Left ventricle myocardium inferior (tissue), 1 donor: Measurements from ENCODE around the gene APOE. TPM values are rescaled to one million over a fixed set of nuclear protein-coding genes. Genes with fewer than 3 reads are reported as not detected.
"Not testable (repeated sequence)": the region's sequence is repeated elsewhere in the genome, so short reads cannot be mapped to it uniquely, and the experiment has no call there.

Experiments
- DNase-seq: peaks from one replicate; pipeline ENCODE4 v3.0.0-alpha.2; 2020
- H3K27ac ChIP-seq: fragments of 200-600 bp; replicated peaks from 2 replicates; pipeline ENCODE4 v1.8.0; 2021
- H3K27me3 ChIP-seq: fragments of 200-600 bp; 2 replicates; pipeline ENCODE4 v1.8.0; 2021; ENCODE audit warnings: low read depth
- H3K36me3 ChIP-seq: fragments of 200-600 bp; 2 replicates; pipeline ENCODE4 v1.8.0; 2021
- H3K4me1 ChIP-seq: fragments of 200-600 bp; 2 replicates; pipeline ENCODE4 v1.8.0; 2021
- H3K4me3 ChIP-seq: fragments of 200-600 bp; 2 replicates; pipeline ENCODE4 v1.8.0; 2021; ENCODE audit warnings: mild to moderate bottlenecking, moderate library complexity
- H3K9me3 ChIP-seq: fragments of 200-600 bp; replicated peaks from 2 replicates; pipeline ENCODE4 v1.8.0; 2021
- intact Hi-C: fragments of 100-400 bp; cut with micrococcal nuclease; formaldehyde crosslinking; loops from one replicate; pipeline ENCODE4 v1.11.0; 2022
- long read RNA-seq: library from polyadenylated mRNA; unstranded; transcript quantifications from one replicate; pipeline ENCODE4 v2.0.0, GENCODE V29; 2021
- total RNA-seq: library from RNA; stranded (reverse); fragmentation: NEBNext Ultra II Directional; extraction: Animal tissue kit (Norgen Biotek cat#: 25700); gene quantifications from one replicate; pipeline ENCODE4 v1.2.1, GENCODE V29; 2021
- TF ChIP-seq, protein P1 (sequence below): fragments of 200-600 bp; IDR thresholded peaks from 2 replicates; pipeline ENCODE4 v1.8.0; 2021; ENCODE audit warnings: antibody characterized with exemption, mild to moderate bottlenecking, borderline replicate concordance
- donor health status: DM: no; HTN: yes; CAD: no; lungs with severe emphysema.

The APOE gene
- total RNA-seq: 24.1 TPM
- long read RNA-seq, transcript APOE-201 (4 exons, 1,208 nt): major isoform, 34 of 42 reads
- long read RNA-seq, partial matches to known transcripts: 3 of 42 reads
- long read RNA-seq, other reads (novel, unspliced or antisense): 0 of 42 reads

DNA sequence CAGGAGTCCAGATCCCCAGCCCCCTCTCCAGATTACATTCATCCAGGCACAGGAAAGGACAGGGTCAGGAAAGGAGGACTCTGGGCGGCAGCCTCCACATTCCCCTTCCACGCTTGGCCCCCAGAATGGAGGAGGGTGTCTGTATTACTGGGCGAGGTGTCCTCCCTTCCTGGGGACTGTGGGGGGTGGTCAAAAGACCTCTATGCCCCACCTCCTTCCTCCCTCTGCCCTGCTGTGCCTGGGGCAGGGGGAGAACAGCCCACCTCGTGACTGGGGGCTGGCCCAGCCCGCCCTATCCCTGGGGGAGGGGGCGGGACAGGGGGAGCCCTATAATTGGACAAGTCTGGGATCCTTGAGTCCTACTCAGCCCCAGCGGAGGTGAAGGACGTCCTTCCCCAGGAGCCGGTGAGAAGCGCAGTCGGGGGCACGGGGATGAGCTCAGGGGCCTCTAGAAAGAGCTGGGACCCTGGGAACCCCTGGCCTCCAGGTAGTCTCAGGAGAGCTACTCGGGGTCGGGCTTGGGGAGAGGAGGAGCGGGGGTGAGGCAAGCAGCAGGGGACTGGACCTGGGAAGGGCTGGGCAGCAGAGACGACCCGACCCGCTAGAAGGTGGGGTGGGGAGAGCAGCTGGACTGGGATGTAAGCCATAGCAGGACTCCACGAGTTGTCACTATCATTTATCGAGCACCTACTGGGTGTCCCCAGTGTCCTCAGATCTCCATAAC is at the start of gene APOE:
Gene APOE (plus strand): TSS at position 360 of the 724 bp plus-strand sequence. CDS start 829 bp downstream, outside the sequence.
- no peak for DNase-seq
- Histone ChIP-seq H3K9me3 (no peaks in the 10 kb centered on the region), H3K27me3 (peaks cover 42% of the 10 kb centered on the region), H3K27ac (no peak within 1 kb of the TSS), H3K4me3 (peak within 1 kb of the TSS; percentile 36), H3K36me3 (peaks cover 26% of the 10 kb centered on the region), H3K4me1 (peaks cover 29% of the 10 kb centered on the region)
- intact Hi-C loops: no loop called here
- TF ChIP-seq, protein P1, sequence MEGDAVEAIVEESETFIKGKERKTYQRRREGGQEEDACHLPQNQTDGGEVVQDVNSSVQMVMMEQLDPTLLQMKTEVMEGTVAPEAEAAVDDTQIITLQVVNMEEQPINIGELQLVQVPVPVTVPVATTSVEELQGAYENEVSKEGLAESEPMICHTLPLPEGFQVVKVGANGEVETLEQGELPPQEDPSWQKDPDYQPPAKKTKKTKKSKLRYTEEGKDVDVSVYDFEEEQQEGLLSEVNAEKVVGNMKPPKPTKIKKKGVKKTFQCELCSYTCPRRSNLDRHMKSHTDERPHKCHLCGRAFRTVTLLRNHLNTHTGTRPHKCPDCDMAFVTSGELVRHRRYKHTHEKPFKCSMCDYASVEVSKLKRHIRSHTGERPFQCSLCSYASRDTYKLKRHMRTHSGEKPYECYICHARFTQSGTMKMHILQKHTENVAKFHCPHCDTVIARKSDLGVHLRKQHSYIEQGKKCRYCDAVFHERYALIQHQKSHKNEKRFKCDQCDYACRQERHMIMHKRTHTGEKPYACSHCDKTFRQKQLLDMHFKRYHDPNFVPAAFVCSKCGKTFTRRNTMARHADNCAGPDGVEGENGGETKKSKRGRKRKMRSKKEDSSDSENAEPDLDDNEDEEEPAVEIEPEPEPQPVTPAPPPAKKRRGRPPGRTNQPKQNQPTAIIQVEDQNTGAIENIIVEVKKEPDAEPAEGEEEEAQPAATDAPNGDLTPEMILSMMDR: no peak

DNA sequence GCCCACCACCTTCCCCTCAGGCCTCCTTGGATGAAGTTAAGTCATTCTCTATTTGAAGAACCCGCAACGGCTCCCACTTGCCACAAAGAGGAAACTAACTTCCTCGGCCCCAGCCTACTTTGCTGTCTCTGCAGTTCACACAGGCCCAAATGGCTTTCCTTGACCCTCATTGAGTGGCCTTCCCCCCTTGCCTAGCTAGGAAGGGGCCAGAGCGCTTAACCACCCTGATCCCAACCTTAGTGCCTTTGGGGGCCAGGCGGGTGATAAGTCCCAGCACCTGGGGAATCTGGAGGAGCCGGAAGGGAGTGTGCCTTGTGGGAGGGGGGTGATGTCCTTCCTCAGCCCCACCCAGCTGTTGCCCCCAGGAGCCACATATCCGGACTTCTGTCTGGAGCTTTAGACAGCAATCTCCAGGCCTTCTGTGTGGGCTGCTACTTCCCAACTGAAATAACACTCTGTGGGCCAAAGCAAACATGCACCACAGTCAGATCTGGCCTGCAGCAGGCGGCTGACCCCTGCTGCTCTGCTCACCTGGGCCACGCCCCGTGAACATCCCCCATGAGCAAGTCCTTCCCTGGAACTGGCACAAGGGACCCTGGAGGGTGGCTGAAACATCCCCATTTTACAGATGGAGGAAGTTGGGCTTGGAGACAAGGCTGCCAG is 49.0 kb upstream of the APOE start:
- no peak overlapping the region for H3K4me3 ChIP-seq
- intact Hi-C loops: no loop called here
- peaks cover 12% of the 10 kb centered on the region for H3K36me3 ChIP-seq
- peak overlapping the region; percentile 77 for H3K27ac ChIP-seq
- DNase-seq: peak; percentile 17
- TF ChIP-seq, protein P1: no peak
- H3K27me3 ChIP-seq: no peaks in the 10 kb centered on the region
- peaks cover 58% of the 10 kb centered on the region for H3K4me1 ChIP-seq
- H3K9me3 ChIP-seq: no peaks in the 10 kb centered on the region

GRCh38 chr19:44857837-44858236 is 47.8 kb upstream of the APOE start:
- no peak for DNase-seq
- TF ChIP-seq, protein P1: no peak
- Histone ChIP-seq H3K27ac (peak overlapping the region; percentile 77), H3K36me3 (peaks cover 12% of the 10 kb centered on the region), H3K27me3 (no peaks in the 10 kb centered on the region), H3K4me1 (peaks cover 52% of the 10 kb centered on the region), H3K4me3 (no peak overlapping the region), H3K9me3 (no peaks in the 10 kb centered on the region)
- intact Hi-C loops: no loop called here

DNA sequence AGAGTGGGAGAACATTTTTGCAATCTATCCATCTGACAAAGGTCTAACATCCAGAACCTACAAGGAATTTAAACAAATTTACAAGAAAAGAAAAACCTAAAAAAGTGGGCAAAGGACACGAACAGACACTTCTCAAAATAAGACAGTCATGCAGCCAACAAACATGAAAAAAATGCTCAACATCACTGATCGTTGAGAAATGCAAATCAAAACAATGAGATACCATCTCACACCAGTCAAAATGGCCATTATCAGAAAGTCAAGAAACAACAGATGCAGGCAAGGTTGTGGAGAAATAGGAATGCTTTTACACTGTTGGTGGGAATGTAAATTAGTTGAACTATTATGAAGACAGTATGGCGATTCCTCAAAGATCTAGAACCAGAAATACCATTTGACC is 44.0 kb upstream of the APOE start:
- H3K27me3 ChIP-seq, H3K4me3 ChIP-seq, intact Hi-C loops, H3K9me3 ChIP-seq, DNase-seq, H3K27ac ChIP-seq: not testable (repeated sequence)
- H3K36me3 ChIP-seq: peaks cover 22% of the 10 kb centered on the region
- peaks cover 49% of the 10 kb centered on the region for H3K4me1 ChIP-seq

DNA sequence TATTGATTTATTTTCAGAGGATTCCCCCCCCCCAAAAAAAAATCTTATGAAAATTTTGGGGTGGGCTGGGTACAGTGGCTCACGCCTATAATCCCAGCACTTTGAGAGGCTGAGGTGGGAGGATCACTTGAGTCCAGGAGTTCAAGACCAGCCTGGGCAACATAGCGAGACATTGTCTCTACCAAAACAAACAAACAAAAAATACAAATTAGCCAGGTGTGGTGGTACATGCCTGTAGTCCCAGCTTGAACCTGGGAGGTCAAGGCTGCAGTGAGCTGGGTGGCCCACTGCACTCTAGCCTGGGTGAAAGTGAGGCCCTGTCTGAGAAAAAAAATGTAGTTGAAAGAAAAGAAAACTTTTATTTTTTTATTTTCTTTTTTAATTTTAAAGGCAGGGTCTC is 41.6 kb upstream of the APOE start:
- DNase-seq: no peak
- no peak overlapping the region for H3K4me3 ChIP-seq
- intact Hi-C loops: no loop called here
- TF ChIP-seq, protein P1: no peak
- H3K27ac ChIP-seq: no peak overlapping the region
- H3K4me1 ChIP-seq: peaks cover 43% of the 10 kb centered on the region
- H3K36me3 ChIP-seq: peaks cover 34% of the 10 kb centered on the region
- H3K9me3 ChIP-seq: no peaks in the 10 kb centered on the region
- H3K27me3 ChIP-seq: no peaks in the 10 kb centered on the region
